Body of pancreas (tissue), 4 donors: ENCODE results near the gene DNAJB5. TPM values are rescaled to one million over a fixed set of nuclear protein-coding genes. Genes with fewer than 3 reads are reported as not detected.

Source experiments
- ATAC-seq: fragments of 150-250 bp; one replicate; pipeline ENCODE4 v1.9.1; 2016
- DNase-seq, 4 donors: peaks; one replicate each; pipeline ENCODE4 v3.0.0-alpha.2; 2019
- H3K27ac ChIP-seq, 4 donors: fragments of 200-600 bp; sonication (generic); 1 replicate in 3 of 4; 2 replicates in 1 of 4; pipeline versions ENCODE4 v1.5.1 to v1.6.1; 2016 to 2019; ENCODE audit warnings: mild to moderate bottlenecking in 1 of 4, mixed read lengths in 1 of 4, moderate library complexity in 1 of 4
- H3K27me3 ChIP-seq, 2 donors: fragments of 200-600 bp; sonication (generic); one replicate each; pipeline ENCODE4 v1.6.0; 2016; ENCODE audit warnings: mild to moderate bottlenecking in 1 of 2
- H3K36me3 ChIP-seq, 2 donors: fragments of 200-600 bp; sonication (generic); replicated peaks in 1 of 2; 2 replicates each; pipeline ENCODE4 v1.5.1; 2016; ENCODE audit warnings: low read depth in 2 of 2; ENCODE audit not compliant: insufficient read depth in 1 of 2
- H3K4me1 ChIP-seq: fragments of 200-600 bp; sonication (generic); one replicate; pipeline ENCODE4 v1.6.0; 2016
- H3K4me3 ChIP-seq, 2 donors: fragments of 200-600 bp; sonication (generic); 1 replicate in 1 of 2; 2 replicates in 1 of 2; pipeline ENCODE4 v1.5.1; 2016 to 2019
- H3K9me3 ChIP-seq, 3 donors: fragments of 200-600 bp; sonication (generic); 1 replicate in 2 of 3; 2 replicates in 1 of 3; pipeline ENCODE4 v1.5.1; 2016
- POLR2A ChIP-seq, 3 donors: fragments of 450-650 bp; IDR thresholded peaks; one replicate each; pipeline ENCODE4 v1.6.1; 2016; ENCODE audit warnings: antibody characterized with exemption in 3 of 3, mild to moderate bottlenecking in 2 of 3
- WGBS, 2 donors: methylation state at CpG; one replicate each; pipeline ENCODE4 v1.1.5; 2017; 5-methylcytosine and 5-hydroxymethylcytosine counted together
- intact Hi-C: fragments of 100-400 bp; cut with DNase I; formaldehyde crosslinking; loops from one replicate; pipeline ENCODE4 v1.15.1; 2023
- total RNA-seq, 2 donors: library from RNA; depleted of rRNA; stranded (reverse); fragments of >200 nt; gene quantifications; one replicate each; pipeline ENCODE4 v1.1.0, GENCODE V29; 2016
- TF ChIP-seq, protein P1 (sequence below), 7 experiments: fragments of 450-650 bp in 4 of 7; fragments of 200-600 bp in 3 of 7; sonication (generic) in 3 of 7; IDR thresholded peaks; one replicate each; pipeline ENCODE4 v1.5.1; 2016 to 2019; ENCODE audit warnings: antibody characterized with exemption in 7 of 7

Gene DNAJB5
- total RNA-seq, 2 donors from 2014 or later, result 5.3 to 5.7 TPM

DNA sequence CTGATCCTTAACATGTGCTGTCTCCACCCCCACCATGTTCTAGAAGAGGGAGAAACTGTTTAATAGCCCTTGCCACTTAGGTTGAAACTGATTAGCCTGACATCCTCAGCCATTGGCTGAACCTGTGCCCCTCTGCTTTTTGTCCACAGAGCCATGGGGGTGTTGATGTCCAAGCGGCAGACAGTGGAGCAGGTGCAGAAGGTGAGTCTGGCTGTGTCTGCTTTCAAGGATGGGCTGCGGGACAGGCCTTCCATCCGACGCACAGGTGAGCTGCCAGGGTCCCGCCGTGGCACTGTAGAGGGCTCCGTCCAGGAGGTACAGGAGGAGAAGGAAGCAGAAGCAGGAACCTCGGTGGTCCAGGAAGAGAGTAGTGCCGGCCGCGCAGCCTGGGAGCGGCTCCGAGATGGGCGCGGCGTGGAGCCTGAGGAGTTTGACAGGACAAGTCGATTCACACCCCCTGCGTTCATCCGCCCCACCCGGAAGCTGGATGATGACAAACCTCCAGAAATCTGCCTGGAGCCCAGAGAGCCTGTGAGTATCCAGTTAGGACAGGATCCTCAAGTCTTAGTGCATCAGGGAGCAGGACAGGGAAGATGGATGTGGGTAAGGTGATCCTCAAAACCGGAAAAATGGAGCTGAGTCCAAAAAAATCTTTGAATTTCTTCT lies 18.3 kb upstream of the DNAJB5 start:
- no peak for ATAC-seq
- 87 to 93% methylated on average over 21 of the region's 21 CpGs for WGBS, 2 donors
- Histone ChIP-seq H3K36me3 (no peaks in the 10 kb centered on the region), H3K9me3 (no peaks in the 10 kb centered on the region), H3K27ac (no peak overlapping the region), H3K4me1 (no peaks in the 10 kb centered on the region), H3K27me3 (no peaks in the 10 kb centered on the region), H3K4me3 (no peak overlapping the region)
- intact Hi-C loops, result no loop called here
- no peak for DNase-seq
- TF ChIP-seq POLR2A (IDR thresholded peaks at IDR 0.05), result no peak
- TF ChIP-seq, protein P1, sequence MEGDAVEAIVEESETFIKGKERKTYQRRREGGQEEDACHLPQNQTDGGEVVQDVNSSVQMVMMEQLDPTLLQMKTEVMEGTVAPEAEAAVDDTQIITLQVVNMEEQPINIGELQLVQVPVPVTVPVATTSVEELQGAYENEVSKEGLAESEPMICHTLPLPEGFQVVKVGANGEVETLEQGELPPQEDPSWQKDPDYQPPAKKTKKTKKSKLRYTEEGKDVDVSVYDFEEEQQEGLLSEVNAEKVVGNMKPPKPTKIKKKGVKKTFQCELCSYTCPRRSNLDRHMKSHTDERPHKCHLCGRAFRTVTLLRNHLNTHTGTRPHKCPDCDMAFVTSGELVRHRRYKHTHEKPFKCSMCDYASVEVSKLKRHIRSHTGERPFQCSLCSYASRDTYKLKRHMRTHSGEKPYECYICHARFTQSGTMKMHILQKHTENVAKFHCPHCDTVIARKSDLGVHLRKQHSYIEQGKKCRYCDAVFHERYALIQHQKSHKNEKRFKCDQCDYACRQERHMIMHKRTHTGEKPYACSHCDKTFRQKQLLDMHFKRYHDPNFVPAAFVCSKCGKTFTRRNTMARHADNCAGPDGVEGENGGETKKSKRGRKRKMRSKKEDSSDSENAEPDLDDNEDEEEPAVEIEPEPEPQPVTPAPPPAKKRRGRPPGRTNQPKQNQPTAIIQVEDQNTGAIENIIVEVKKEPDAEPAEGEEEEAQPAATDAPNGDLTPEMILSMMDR (IDR thresholded peaks at IDR 0.05), result no peak

DNA sequence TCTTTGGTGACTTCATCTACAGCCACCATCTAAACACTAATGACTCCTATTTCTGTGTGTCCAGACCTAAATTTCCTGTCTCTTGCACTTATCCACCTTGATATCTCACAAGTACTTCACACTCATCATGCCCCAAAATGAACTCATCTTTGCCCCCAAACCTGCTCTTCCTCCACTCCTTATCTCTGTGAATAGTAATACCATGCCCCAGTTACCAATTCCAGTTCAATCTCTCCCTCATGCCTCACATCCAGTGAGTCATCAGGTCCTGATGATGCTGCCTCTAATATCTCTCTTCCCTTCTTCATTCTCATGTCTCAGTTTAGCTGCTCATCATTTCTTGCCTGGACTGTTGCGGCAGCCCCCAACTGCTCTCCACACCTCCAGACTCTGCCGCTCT lies 14.9 kb upstream of the DNAJB5 start:
- Histone ChIP-seq H3K27me3 (no peaks in the 10 kb centered on the region), H3K36me3 (no peaks in the 10 kb centered on the region), H3K27ac (no peak overlapping the region), H3K9me3 (no peaks in the 10 kb centered on the region), H3K4me3 (no peak overlapping the region), H3K4me1 (no peaks in the 10 kb centered on the region)
- no peak for DNase-seq
- ATAC-seq, result no peak
- no peak for TF ChIP-seq POLR2A (IDR thresholded peaks at IDR 0.05)
- TF ChIP-seq, protein P1 (IDR thresholded peaks at IDR 0.05), result no peak
- intact Hi-C loops, result no loop called here
- 93 to 98% methylated on average over 2 of the region's 2 CpGs for WGBS, 2 donors

DNA sequence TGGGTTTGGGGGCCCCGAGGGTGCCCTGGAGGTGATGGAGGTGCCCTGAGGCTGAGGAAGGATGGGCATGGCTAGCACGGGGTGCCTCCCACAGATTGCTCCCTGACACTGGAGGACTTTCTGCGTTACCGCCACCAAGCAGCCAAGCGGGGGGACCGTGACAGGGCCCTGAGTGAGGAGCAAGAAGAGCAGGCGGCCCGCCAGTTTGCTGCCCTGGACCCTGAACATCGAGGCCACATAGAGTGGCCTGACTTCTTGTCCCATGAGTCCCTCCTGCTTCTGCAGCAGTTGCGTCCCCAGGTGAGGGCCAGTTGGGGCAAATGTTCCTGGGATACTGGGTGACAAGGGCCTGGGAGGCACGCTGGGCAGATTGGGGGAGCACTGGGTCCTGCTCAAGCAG lies 13.1 kb upstream of the DNAJB5 start:
- DNase-seq, result no peak
- 86% methylated on average over 9 to 11 of the region's 11 CpGs for WGBS, 2 donors
- Histone ChIP-seq H3K4me1 (no peaks in the 10 kb centered on the region), H3K4me3 (no peak overlapping the region), H3K36me3 (no peaks in the 10 kb centered on the region), H3K27me3 (no peaks in the 10 kb centered on the region), H3K9me3 (no peaks in the 10 kb centered on the region), H3K27ac (no peak overlapping the region)
- intact Hi-C loops, result no loop called here
- no peak for ATAC-seq
- TF ChIP-seq, protein P1 (IDR thresholded peaks at IDR 0.05), result no peak
- TF ChIP-seq POLR2A (IDR thresholded peaks at IDR 0.05), result no peak

DNA sequence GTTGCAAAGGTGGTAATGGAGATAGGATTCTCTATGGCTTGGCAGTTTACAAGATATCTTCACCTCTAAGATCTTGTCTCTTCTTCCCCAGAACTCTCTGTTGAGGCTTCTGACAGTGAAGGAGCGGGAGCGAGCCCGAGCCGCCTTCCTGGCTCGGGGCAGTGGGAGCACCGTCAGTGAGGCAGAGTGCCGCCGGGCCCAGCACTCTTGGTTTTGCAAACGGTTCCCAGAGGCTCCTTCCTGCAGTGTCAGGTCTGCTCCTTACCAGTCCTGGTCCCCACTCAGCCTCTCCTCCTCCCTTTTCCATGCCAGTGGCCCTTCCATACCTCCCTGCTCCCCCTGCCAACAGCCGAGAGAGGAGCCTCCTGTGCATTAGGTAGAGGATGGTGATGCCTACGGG lies 12.6 kb upstream of the DNAJB5 start:
- 67 to 81% methylated on average over 3 to 9 of the region's 11 CpGs for WGBS, 2 donors
- intact Hi-C loops, result no loop called here
- TF ChIP-seq, protein P1 (IDR thresholded peaks at IDR 0.05), result no peak
- no peak for TF ChIP-seq POLR2A (IDR thresholded peaks at IDR 0.05)

DNA sequence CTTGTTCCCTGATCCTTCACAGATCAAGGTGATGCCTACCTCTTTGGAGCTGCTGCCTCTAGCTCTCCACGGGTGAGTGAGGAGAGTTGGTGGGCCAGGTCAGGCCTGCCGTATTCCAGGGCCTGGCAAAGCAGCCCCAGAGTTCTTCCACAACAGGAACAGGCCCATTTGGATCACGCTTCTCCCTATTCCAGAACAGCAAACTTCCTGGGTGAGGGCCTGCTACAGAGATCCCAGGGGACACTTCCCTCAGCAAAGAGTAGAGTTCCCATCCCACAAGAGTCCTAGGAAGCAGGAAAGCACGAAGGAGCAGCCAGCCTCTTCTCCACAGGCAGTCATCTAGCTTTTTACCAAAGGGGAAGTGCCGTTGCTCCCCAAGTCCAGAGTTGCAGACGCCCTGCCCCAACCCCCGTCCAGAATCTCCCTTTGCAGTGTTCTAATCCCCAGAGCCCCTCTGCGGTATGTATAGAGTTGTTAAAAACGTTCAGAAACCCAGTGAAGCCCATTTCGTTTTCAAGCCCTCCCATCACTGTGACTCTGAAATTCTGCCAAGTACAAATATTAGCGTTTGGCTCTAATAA lies 9.3 kb upstream of the DNAJB5 start:
- intact Hi-C loops, result no loop called here
- WGBS, 2 donors, result 64 to 67% methylated on average over 11 of the region's 11 CpGs
- no peak for TF ChIP-seq POLR2A (IDR thresholded peaks at IDR 0.05)
- TF ChIP-seq, protein P1 (IDR thresholded peaks at IDR 0.05), result no peak
- Histone ChIP-seq H3K27me3 (no peaks in the 10 kb centered on the region), H3K4me1 (no peaks in the 10 kb centered on the region), H3K27ac (no peak overlapping the region), H3K4me3 (no peak overlapping the region), H3K36me3 (no peaks in the 10 kb centered on the region), H3K9me3 (no peaks in the 10 kb centered on the region)
- DNase-seq (no peak), ATAC-seq (no peak)

More for the DNA sequence above, 12.6 kb upstream of the DNAJB5 start:
- ATAC-seq (no peak), DNase-seq (no peak)
- Histone ChIP-seq H3K4me3 (no peak overlapping the region), H3K9me3 (no peaks in the 10 kb centered on the region), H3K36me3 (no peaks in the 10 kb centered on the region), H3K4me1 (no peaks in the 10 kb centered on the region), H3K27me3 (no peaks in the 10 kb centered on the region), H3K27ac (no peak overlapping the region)
